Uterus (tissue), 4 donors: ENCODE data around the gene TOR3A. TPM values are rescaled to one million over a fixed set of nuclear protein-coding genes. Genes with fewer than 3 reads are reported as not detected.

Experiments used
- DNase-seq, 2 donors: peaks; one replicate each; pipeline ENCODE4 v3.0.0-alpha.2; 2019 to 2020
- H3K27ac ChIP-seq, 2 donors: fragments of 200-600 bp; sonication (generic); 1 replicate in 1 of 2; 2 replicates in 1 of 2; pipeline ENCODE4 v1.5.1; 2016 to 2018
- H3K27me3 ChIP-seq, 2 donors: fragments of 200-600 bp; sonication (generic); one replicate each; pipeline ENCODE4 v1.5.1; 2018 to 2019; ENCODE audit warnings: control low read depth in 1 of 2
- H3K36me3 ChIP-seq, 2 donors: fragments of 200-600 bp; sonication (generic); one replicate each; pipeline ENCODE4 v1.5.1; 2019; ENCODE audit warnings: control low read depth in 1 of 2
- H3K4me1 ChIP-seq, 2 donors: fragments of 200-600 bp; sonication (generic); one replicate each; pipeline ENCODE4 v1.5.1; 2018 to 2019; ENCODE audit warnings: control low read depth in 1 of 2
- H3K4me3 ChIP-seq, 2 donors: fragments of 200-600 bp; sonication (generic); 1 replicate in 1 of 2; 2 replicates in 1 of 2; pipeline ENCODE4 v1.5.1; 2018 to 2019; ENCODE audit warnings: mild to moderate bottlenecking in 1 of 2
- H3K9me3 ChIP-seq, 2 donors: fragments of 200-600 bp; sonication (generic); one replicate each; pipeline ENCODE4 v1.5.1; 2019; ENCODE audit warnings: control low read depth in 1 of 2
- CTCF ChIP-seq, 4 experiments: fragments of 200-600 bp in 2 of 4; fragments of 450-650 bp in 2 of 4; sonication (generic) in 2 of 4; IDR thresholded peaks; one replicate each; pipeline ENCODE4 v1.5.1; 2016 to 2019; ENCODE audit warnings: antibody characterized with exemption in 4 of 4, mild to moderate bottlenecking in 2 of 4, moderate library complexity in 1 of 4
- POLR2A ChIP-seq, 2 donors: fragments of 450-650 bp; IDR thresholded peaks; one replicate each; pipeline ENCODE4 v1.6.1; 2016; ENCODE audit warnings: antibody characterized with exemption in 2 of 2, mild to moderate bottlenecking in 1 of 2, moderate library complexity in 1 of 2
- intact Hi-C: fragments of 100-400 bp; cut with DNase I; formaldehyde crosslinking; loops from one replicate; pipeline ENCODE4 v1.15.1; 2023; ENCODE audit warnings: low total_unique reads
- total RNA-seq, 4 donors: library from RNA; depleted of rRNA in 3 of 4; stranded (reverse); fragments of >200 nt in 3 of 4; gene quantifications; one replicate each; pipeline versions ENCODE4 v1.1.0 to v1.2.4, GENCODE V29; 2014 to 2023
- donor health status: DM: yes; HTN: yes; CAD: no.

Gene TOR3A
- total RNA-seq, 4 donors from 2014 or later = 5.9 to 43.3 (median 13.7) TPM

- intact Hi-C loops = no loop called here
These were observed 39.8 kb upstream of the TOR3A start for GRCh38 chr1:179042087-179042486.

GRCh38 chr1:179042700-179043099 is 39.2 kb upstream of the TOR3A start:
- TF ChIP-seq CTCF (IDR thresholded peaks at IDR 0.05) (no peak), POLR2A (IDR thresholded peaks at IDR 0.05) (no peak)
- H3K4me3 ChIP-seq = no peak overlapping the region
- no peaks in the 10 kb centered on the region for H3K27me3 ChIP-seq
- H3K27ac ChIP-seq = no peak overlapping the region
- intact Hi-C loops = no loop called here
- H3K36me3 ChIP-seq = no peaks in the 10 kb centered on the region
- peaks cover 0 to 3% of the 10 kb centered on the region in 2 donors for H3K4me1 ChIP-seq
- H3K9me3 ChIP-seq = no peaks in the 10 kb centered on the region
- no peak for DNase-seq

More at GRCh38 chr1:179042087-179042486, 39.8 kb upstream of the TOR3A start:
- no peak overlapping the region for H3K4me3 ChIP-seq
- TF ChIP-seq POLR2A (IDR thresholded peaks at IDR 0.05) = no peak
- no peak for TF ChIP-seq CTCF (IDR thresholded peaks at IDR 0.05)
- DNase-seq = no peak
- no peaks in the 10 kb centered on the region for H3K9me3 ChIP-seq
- H3K27ac ChIP-seq = no peak overlapping the region
- no peaks in the 10 kb centered on the region for H3K36me3 ChIP-seq
- H3K27me3 ChIP-seq = no peaks in the 10 kb centered on the region
- H3K4me1 ChIP-seq = peaks cover 0 to 3% of the 10 kb centered on the region in 2 donors

- no peaks in the 10 kb centered on the region for H3K27me3 ChIP-seq
- intact Hi-C loops = no loop called here
- no peak overlapping the region for H3K27ac ChIP-seq
- H3K4me1 ChIP-seq = peaks cover 0 to 3% of the 10 kb centered on the region in 2 donors
- H3K36me3 ChIP-seq = no peaks in the 10 kb centered on the region
- no peaks in the 10 kb centered on the region for H3K9me3 ChIP-seq
- TF ChIP-seq POLR2A (IDR thresholded peaks at IDR 0.05) = no peak
- TF ChIP-seq CTCF (IDR thresholded peaks at IDR 0.05) = no peak
- no peak for DNase-seq
- H3K4me3 ChIP-seq = no peak overlapping the region
These were observed 38.6 kb upstream of the TOR3A start for GRCh38 chr1:179043266-179043665.

- H3K27me3 ChIP-seq = no peaks in the 10 kb centered on the region
- peaks cover 0 to 3% of the 10 kb centered on the region in 2 donors for H3K4me1 ChIP-seq
- H3K9me3 ChIP-seq = no peaks in the 10 kb centered on the region
- no peak overlapping the region for H3K27ac ChIP-seq
- TF ChIP-seq POLR2A (IDR thresholded peaks at IDR 0.05) (no peak), CTCF (IDR thresholded peaks at IDR 0.05) (no peak)
- DNase-seq = no peak
- no peak overlapping the region for H3K4me3 ChIP-seq
- no peaks in the 10 kb centered on the region for H3K36me3 ChIP-seq
- intact Hi-C loops = no loop called here
These were observed 38.0 kb upstream of the TOR3A start for GRCh38 chr1:179043907-179044306.

GRCh38 chr1:179046808-179047635 is 34.8 kb upstream of the TOR3A start:
- Histone ChIP-seq H3K27me3 (no peaks in the 10 kb centered on the region), H3K36me3 (no peaks in the 10 kb centered on the region), H3K4me3 (no peak overlapping the region), H3K4me1 (peaks cover 0 to under 1% of the 10 kb centered on the region in 2 donors), H3K9me3 (no peaks in the 10 kb centered on the region), H3K27ac (no peak overlapping the region)
- no peak for DNase-seq
- TF ChIP-seq POLR2A (IDR thresholded peaks at IDR 0.05) (no peak), CTCF (IDR thresholded peaks at IDR 0.05) (no peak)
- intact Hi-C loops = no loop called here
